PC-9 (cell line): Measurements from ENCODE around the gene ATP5MC2. TPM values are rescaled to one million over a fixed set of nuclear protein-coding genes. Genes with fewer than 3 reads are reported as not detected.

Experiments used
- Bru-seq: library from RNA; stranded (reverse); fragments of 400-500 nt; gene quantifications from one replicate; lab custom pipeline; 2021; lab: Mats Ljungman, UMichigan
- BruChase-seq, 2 experiments: library from RNA; stranded (reverse); fragments of 400-500 nt; gene quantifications; one replicate each; lab custom pipeline; 2021; lab: Mats Ljungman, UMichigan
- BruUV-seq: library from RNA; stranded (reverse); fragments of 400-500 nt; replicated peaks from 2 replicates; lab custom pipeline; 2021; lab: Mats Ljungman, UMichigan
- CTCF ChIA-PET: fragments of 300-600 bp; sonication (Branson Sonifier 250); formaldehyde crosslinking; loops from one replicate; lab custom pipeline; 2022; ENCODE audit warnings: antibody characterized with exemption; lab: Charles Lee
- POLR2A ChIA-PET: fragments of 300-600 bp; sonication (Branson Sonifier 250); formaldehyde crosslinking; loops from one replicate; lab custom pipeline; 2022; ENCODE audit warnings: antibody characterized with exemption; ENCODE audit not compliant: unreplicated experiment; lab: Charles Lee
- DNase-seq, 2 experiments: peaks; one replicate each; pipeline versions ENCODE4 v3.0.0 to v3.0.0-alpha.2; 2015 to 2022; ENCODE audit warnings: mixed read lengths in 1 of 2
- H2AFZ ChIP-seq: fragments of 200-600 bp; sonication (generic); 2 replicates; pipeline ENCODE4 v1.8.1; 2017; ENCODE audit warnings: antibody characterized with exemption
- H3F3A ChIP-seq: fragments of 200-600 bp; sonication (generic); 2 replicates; pipeline ENCODE4 v1.8.1; 2017; ENCODE audit warnings: antibody characterized with exemption, mild to moderate bottlenecking, low read depth; ENCODE audit not compliant: insufficient read depth
- H3K27ac ChIP-seq: fragments of 200-600 bp; sonication (generic); 2 replicates; pipeline ENCODE4 v1.6.1; 2016; ENCODE audit warnings: mixed run types
- H3K27me3 ChIP-seq: fragments of 200-600 bp; sonication (generic); 2 replicates; pipeline ENCODE4 v1.6.1; 2016; ENCODE audit warnings: low read depth, mixed run types; ENCODE audit not compliant: insufficient read depth
- H3K36me3 ChIP-seq: fragments of 200-600 bp; sonication (generic); 2 replicates; pipeline ENCODE4 v1.6.1; 2016; ENCODE audit warnings: low read depth, mixed run types
- H3K4me1 ChIP-seq: fragments of 200-600 bp; sonication (generic); replicated peaks from 2 replicates; pipeline ENCODE4 v1.6.1; 2016; ENCODE audit warnings: mixed run types; ENCODE audit not compliant: insufficient read depth
- H3K4me2 ChIP-seq: fragments of 200-600 bp; sonication (generic); 2 replicates; pipeline ENCODE4 v1.6.1; 2017; ENCODE audit warnings: mixed run types
- H3K4me3 ChIP-seq: fragments of 200-600 bp; sonication (generic); 2 replicates; pipeline ENCODE4 v1.6.1; 2016; ENCODE audit warnings: mixed run types
- H3K79me2 ChIP-seq: fragments of 200-600 bp; sonication (generic); 2 replicates; pipeline ENCODE4 v1.6.1; 2017; ENCODE audit warnings: low read depth, mixed run types
- H3K9me2 ChIP-seq: fragments of 200-600 bp; sonication (generic); 2 replicates; pipeline ENCODE4 v1.8.1; 2017; ENCODE audit warnings: mild to moderate bottlenecking; ENCODE audit not compliant: insufficient read depth
- H3K9me3 ChIP-seq: fragments of 200-600 bp; sonication (generic); 2 replicates; pipeline ENCODE4 v1.8.1; 2016; ENCODE audit warnings: low read depth; ENCODE audit not compliant: insufficient read depth
- H4K20me1 ChIP-seq: fragments of 200-600 bp; sonication (generic); 2 replicates; pipeline ENCODE4 v1.8.1; 2017; ENCODE audit not compliant: insufficient read depth
- CTCF ChIP-seq: fragments of 200-600 bp; sonication (generic); conservative IDR thresholded peaks from 2 replicates; pipeline ENCODE4 v1.6.1; 2017; ENCODE audit warnings: mixed run types, antibody characterized with exemption, mild to moderate bottlenecking, moderate library complexity
- EZH2 ChIP-seq: fragments of 200-600 bp; sonication (generic); IDR thresholded peaks from 2 replicates; pipeline ENCODE4 v1.8.0; 2017; ENCODE audit warnings: antibody characterized with exemption, low read depth
- intact Hi-C: fragments of 100-400 bp; cut with micrococcal nuclease; formaldehyde crosslinking; loops from one replicate; pipeline ENCODE4 v1.10.0; 2022; ENCODE audit not compliant: unreplicated experiment
- long read RNA-seq: library from polyadenylated mRNA; stranded (forward); transcript quantifications from one replicate; pipeline ENCODE4 v2.0.0, GENCODE V29; 2022
- total RNA-seq: library from RNA; stranded (reverse); gene quantifications from 2 replicates; pipeline ENCODE4 v1.2.3, GENCODE V29; 2021

Gene ATP5MC2
- total RNA-seq (270 and 280 TPM in 2 replicates), Bru-seq, nascent RNA (percentile 87 among the genes with signal in this experiment), BruChase-seq, experiment 1, labeled RNA remaining after a 2-hour chase (percentile 80 among the genes with signal in this experiment), BruChase-seq, experiment 2, labeled RNA remaining after a 6-hour chase (percentile 83 among the genes with signal in this experiment)
- long read RNA-seq, transcript ATP5MC2-202 (5 exons, 878 nt), result major isoform, 276 of 467 reads
- long read RNA-seq, transcript ATP5MC2-203 (4 exons, 1,976 nt), result minor isoform, 70 of 467 reads
- long read RNA-seq, partial matches to known transcripts, result 0 of 467 reads
- long read RNA-seq, other reads (novel, unspliced or antisense), result 120 of 467 reads

- Histone ChIP-seq H3K27ac (peak within 1 kb of the TSS; percentile 75), H4K20me1 (no peaks in the 10 kb centered on the region), H3K27me3 (no peaks in the 10 kb centered on the region), H3K4me3 (peak within 1 kb of the TSS; percentile 86), H3K4me1 (peaks cover 15% of the 10 kb centered on the region), H2AFZ (peak within 1 kb of the TSS; percentile 87), H3F3A (0 out of 2 replicates have a peak, but pooled peaks cover 4% of the 10 kb centered on the region), H3K9me3 (no peaks in the 10 kb centered on the region), H3K79me2 (peaks cover 19% of the 10 kb centered on the region), H3K9me2 (no peaks in the 10 kb centered on the region), H3K4me2 (peak within 1 kb of the TSS; percentile 98), H3K36me3 (peaks cover 11% of the 10 kb centered on the region)
- no TSS peak for BruUV-seq
- POLR2A ChIA-PET, result interaction anchor here (0.5 to 0.7 kb wide), 8 partner anchors 50 to 670 kb away, joined by 3 to 6 read pairs (median 4); partner anchors contain the start of genes EIF4B and TARBP2
- DNase-seq, result peak; percentile 93 to 97
- intact Hi-C loops, result loop anchor here (1.0 to 5.0 kb wide), 3 partner anchors 50 to 354 kb away; partner anchors contain the start of genes AAAS and ATF7
- CTCF ChIA-PET, result interaction anchor here (0.5 to 1.4 kb wide), 6 partner anchors 13 to 175 kb away, joined by 3 to 7 read pairs (median 4); partner anchors contain the start of gene TARBP2
- TF ChIP-seq CTCF (peak; percentile 92), EZH2 (no peak)
These were observed at the start of gene ATP5MC2 for GRCh38 chr12:53675701-53676607. ATP5MC2 (minus strand) TSS chr12:53676083; CDS start chr12:53672614, 3,469 bp downstream.

- Histone ChIP-seq H3K79me2 (no peaks in the 10 kb centered on the region), H3K27ac (no peak overlapping the region), H3K4me3 (no peak overlapping the region), H3F3A (no peaks in the 10 kb centered on the region), H3K9me2 (no peaks in the 10 kb centered on the region), H3K4me2 (no peak overlapping the region), H3K36me3 (no peaks in the 10 kb centered on the region), H2AFZ (no peak overlapping the region), H4K20me1 (no peaks in the 10 kb centered on the region), H3K9me3 (no peaks in the 10 kb centered on the region), H3K27me3 (no peaks in the 10 kb centered on the region), H3K4me1 (peaks cover 11% of the 10 kb centered on the region)
- TF ChIP-seq EZH2 (no peak), CTCF (no peak)
- intact Hi-C loops, result no loop called here
- POLR2A ChIA-PET, result no interaction called here
- CTCF ChIA-PET, result no interaction called here
- BruUV-seq, result no TSS peak
- DNase-seq, result no peak
These were observed 46.7 kb upstream of the ATP5MC2 start for GRCh38 chr12:53722450-53723041.

GRCh38 chr12:53720946-53721345, 45.1 kb upstream of the ATP5MC2 start:
- TF ChIP-seq EZH2, result no peak
- no peak for TF ChIP-seq CTCF
- no peaks in the 10 kb centered on the region for H4K20me1 ChIP-seq
- H3K27me3 ChIP-seq, result no peaks in the 10 kb centered on the region
- CTCF ChIA-PET, result no interaction called here
- no peak for DNase-seq
- H3K79me2 ChIP-seq, result no peaks in the 10 kb centered on the region
- H3K4me1 ChIP-seq, result peaks cover 4% of the 10 kb centered on the region
- no peaks in the 10 kb centered on the region for H3K36me3 ChIP-seq
- H3K9me3 ChIP-seq, result no peaks in the 10 kb centered on the region
- H3K9me2 ChIP-seq, result no peaks in the 10 kb centered on the region
- no peaks in the 10 kb centered on the region for H3F3A ChIP-seq
- no peak overlapping the region for H3K27ac ChIP-seq
- no peak overlapping the region for H3K4me3 ChIP-seq
- H2AFZ ChIP-seq, result no peak overlapping the region
- no TSS peak for BruUV-seq
- POLR2A ChIA-PET, result interaction anchor here (0.7 kb wide), 1 partner anchor 27 kb away, joined by 4 read pairs; no protein-coding TSS in a partner anchor
- intact Hi-C loops, result no loop called here
- no peak overlapping the region for H3K4me2 ChIP-seq
